HEK293 (cell line): ENCODE results near the gene ZNHIT2.

Source experiments
- CTCF ChIA-PET: fragments of 350-600 bp; formaldehyde crosslinking; extraction: SDS; loops from one replicate; lab custom pipeline; 2021; ENCODE audit warnings: antibody characterized with exemption; lab: Yijun Ruan, JAX
- POLR2A ChIA-PET: fragments of 300-600 bp; formaldehyde crosslinking; extraction: SDS; loops from one replicate; lab custom pipeline; 2020; ENCODE audit warnings: antibody characterized with exemption, inconsistent platforms; lab: Yijun Ruan, JAX
- H3K27ac ChIP-seq: fragments of 200-500 bp; sonication (Bioruptor generic); 2 replicates; pipeline ENCODE4 v1.5.1; 2014; ENCODE audit warnings: low read depth, low read length, control low read depth, inconsistent platforms; ENCODE audit errors: extremely low read depth
- H3K36me3 ChIP-seq, 2 experiments: fragments of 200-500 bp in 1 of 2; sonication (Bioruptor generic) in 1 of 2; 1 replicate in 1 of 2; 2 replicates in 1 of 2; pipeline ENCODE4 v1.5.1; 2014 to 2017; ENCODE audit warnings: inconsistent platforms in 2 of 2, low read length in 2 of 2; ENCODE audit not compliant: control insufficient read depth in 2 of 2, insufficient read depth in 1 of 2
- H3K4me1 ChIP-seq: fragments of 200-500 bp; sonication (Bioruptor generic); 2 replicates; pipeline ENCODE4 v1.5.1; 2014; ENCODE audit warnings: mild to moderate bottlenecking, low read length, inconsistent platforms; ENCODE audit not compliant: control insufficient read depth, insufficient read depth
- H3K4me3 ChIP-seq: 2 replicates; pipeline ENCODE4 v1.5.1; 2011; ENCODE audit warnings: low read depth, mild to moderate bottlenecking, control low read depth, low read length, moderate library complexity
- H3K9me3 ChIP-seq: fragments of 200-500 bp; sonication (Bioruptor generic); 2 replicates; pipeline ENCODE4 v1.5.1; 2014; ENCODE audit warnings: low read depth, low read length, inconsistent platforms; ENCODE audit not compliant: control insufficient read depth, insufficient read depth
- MYNN ChIP-seq: fragments of 450-650 bp; formaldehyde crosslinking; IDR thresholded peaks from 2 replicates; pipeline ENCODE4 v1.5.1; 2016; ENCODE audit warnings: missing biosample characterization, missing genetic modification characterization, borderline replicate concordance
- PBX3 ChIP-seq: sonication (generic); formaldehyde crosslinking; IDR thresholded peaks from 2 replicates; pipeline ENCODE4 v1.8.1; 2022; ENCODE audit warnings: mild to moderate bottlenecking, moderate library complexity, missing genetic modification reagents
- PRDM2 ChIP-seq: fragments of 450-650 bp; formaldehyde crosslinking; IDR thresholded peaks from 2 replicates; pipeline ENCODE4 v1.5.1; 2016; ENCODE audit warnings: missing biosample characterization, missing genetic modification characterization, borderline replicate concordance
- ZNF184 ChIP-seq: fragments of 450-650 bp; IDR thresholded peaks from 2 replicates; pipeline ENCODE4 v1.5.1; 2018; ENCODE audit warnings: missing biosample characterization, mild to moderate bottlenecking, missing genetic modification characterization
- ZNF19 ChIP-seq: fragments of 450-650 bp; formaldehyde crosslinking; IDR thresholded peaks from 2 replicates; pipeline ENCODE4; 2016; ENCODE audit warnings: missing biosample characterization, missing genetic modification characterization, low read depth
- ZNF239 ChIP-seq: fragments of 450-650 bp; formaldehyde crosslinking; IDR thresholded peaks from 2 replicates; pipeline ENCODE4 v1.5.1; 2016; ENCODE audit warnings: missing biosample characterization, missing genetic modification characterization
- ZNF26 ChIP-seq: fragments of 450-650 bp; formaldehyde crosslinking; IDR thresholded peaks from 2 replicates; pipeline ENCODE4 v1.5.1; 2016; ENCODE audit warnings: missing biosample characterization, missing genetic modification characterization
- ZNF350 ChIP-seq: fragments of 450-650 bp; formaldehyde crosslinking; IDR thresholded peaks from 2 replicates; pipeline ENCODE4 v1.5.0; 2017; ENCODE audit warnings: missing biosample characterization, mild to moderate bottlenecking, missing genetic modification characterization
- ZNF423 ChIP-seq: fragments of 450-650 bp; formaldehyde crosslinking; IDR thresholded peaks from 2 replicates; pipeline ENCODE4 v1.5.1; 2016; ENCODE audit warnings: missing biosample characterization, missing genetic modification characterization
- ZNF660 ChIP-seq: fragments of 450-650 bp; IDR thresholded peaks from 2 replicates; pipeline ENCODE4 v1.5.1; 2018; ENCODE audit warnings: missing biosample characterization, mild to moderate bottlenecking, missing genetic modification characterization
- ZNF747 ChIP-seq: fragments of 450-650 bp; formaldehyde crosslinking; IDR thresholded peaks from 2 replicates; pipeline ENCODE4 v1.5.1; 2016; ENCODE audit warnings: missing biosample characterization, missing genetic modification characterization
- ZSCAN16 ChIP-seq: fragments of 450-650 bp; formaldehyde crosslinking; IDR thresholded peaks from 2 replicates; pipeline ENCODE4 v1.5.1; 2016; ENCODE audit warnings: missing biosample characterization, missing genetic modification characterization
- TF ChIP-seq, protein P1 (sequence below): fragments of 450-650 bp; formaldehyde crosslinking; IDR thresholded peaks from 2 replicates; pipeline ENCODE4 v1.5.1; 2016; ENCODE audit warnings: missing biosample characterization, missing genetic modification characterization, low read depth
- TF ChIP-seq, protein P2 (sequence below): fragments of 450-650 bp; formaldehyde crosslinking; IDR thresholded peaks from 2 replicates; pipeline ENCODE4 v1.5.1; 2016; ENCODE audit warnings: missing biosample characterization, missing genetic modification characterization, borderline replicate concordance
- TF ChIP-seq, protein P3 (sequence below): fragments of 450-650 bp; formaldehyde crosslinking; IDR thresholded peaks from 2 replicates; pipeline ENCODE4 v1.5.1; 2016; ENCODE audit warnings: missing biosample characterization, missing genetic modification characterization

ZNHIT2 gene

GRCh38 chr11:65156926-65157325 is 39.4 kb upstream of the ZNHIT2 start:
- Histone ChIP-seq H3K36me3 (no peaks in the 10 kb centered on the region), H3K9me3 (no peaks in the 10 kb centered on the region), H3K4me1 (no peaks in the 10 kb centered on the region), H3K27ac (no peak overlapping the region), H3K4me3 (no peak overlapping the region)
- POLR2A ChIA-PET: no interaction called here
- TF ChIP-seq ZNF350 (tag by site-specific recombination): no peak
- TF ChIP-seq, protein P1, sequence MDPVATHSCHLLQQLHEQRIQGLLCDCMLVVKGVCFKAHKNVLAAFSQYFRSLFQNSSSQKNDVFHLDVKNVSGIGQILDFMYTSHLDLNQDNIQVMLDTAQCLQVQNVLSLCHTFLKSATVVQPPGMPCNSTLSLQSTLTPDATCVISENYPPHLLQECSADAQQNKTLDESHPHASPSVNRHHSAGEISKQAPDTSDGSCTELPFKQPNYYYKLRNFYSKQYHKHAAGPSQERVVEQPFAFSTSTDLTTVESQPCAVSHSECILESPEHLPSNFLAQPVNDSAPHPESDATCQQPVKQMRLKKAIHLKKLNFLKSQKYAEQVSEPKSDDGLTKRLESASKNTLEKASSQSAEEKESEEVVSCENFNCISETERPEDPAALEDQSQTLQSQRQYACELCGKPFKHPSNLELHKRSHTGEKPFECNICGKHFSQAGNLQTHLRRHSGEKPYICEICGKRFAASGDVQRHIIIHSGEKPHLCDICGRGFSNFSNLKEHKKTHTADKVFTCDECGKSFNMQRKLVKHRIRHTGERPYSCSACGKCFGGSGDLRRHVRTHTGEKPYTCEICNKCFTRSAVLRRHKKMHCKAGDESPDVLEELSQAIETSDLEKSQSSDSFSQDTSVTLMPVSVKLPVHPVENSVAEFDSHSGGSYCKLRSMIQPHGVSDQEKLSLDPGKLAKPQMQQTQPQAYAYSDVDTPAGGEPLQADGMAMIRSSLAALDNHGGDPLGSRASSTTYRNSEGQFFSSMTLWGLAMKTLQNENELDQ (tag by site-specific recombination): no peak
- CTCF ChIA-PET: interaction anchor here (0.7 kb wide), 1 partner anchor 803 kb away, joined by 3 read pairs; no protein-coding TSS in a partner anchor

- no peak for TF ChIP-seq MYNN (tag by site-specific recombination)
- no peak for TF ChIP-seq ZNF423 (tag by site-specific recombination)
- no peak for TF ChIP-seq ZNF184
- TF ChIP-seq ZNF747 (tag by site-specific recombination): no peak
- TF ChIP-seq PRDM2 (tag by site-specific recombination): no peak
- no peak for TF ChIP-seq ZNF660
- TF ChIP-seq, protein P2, sequence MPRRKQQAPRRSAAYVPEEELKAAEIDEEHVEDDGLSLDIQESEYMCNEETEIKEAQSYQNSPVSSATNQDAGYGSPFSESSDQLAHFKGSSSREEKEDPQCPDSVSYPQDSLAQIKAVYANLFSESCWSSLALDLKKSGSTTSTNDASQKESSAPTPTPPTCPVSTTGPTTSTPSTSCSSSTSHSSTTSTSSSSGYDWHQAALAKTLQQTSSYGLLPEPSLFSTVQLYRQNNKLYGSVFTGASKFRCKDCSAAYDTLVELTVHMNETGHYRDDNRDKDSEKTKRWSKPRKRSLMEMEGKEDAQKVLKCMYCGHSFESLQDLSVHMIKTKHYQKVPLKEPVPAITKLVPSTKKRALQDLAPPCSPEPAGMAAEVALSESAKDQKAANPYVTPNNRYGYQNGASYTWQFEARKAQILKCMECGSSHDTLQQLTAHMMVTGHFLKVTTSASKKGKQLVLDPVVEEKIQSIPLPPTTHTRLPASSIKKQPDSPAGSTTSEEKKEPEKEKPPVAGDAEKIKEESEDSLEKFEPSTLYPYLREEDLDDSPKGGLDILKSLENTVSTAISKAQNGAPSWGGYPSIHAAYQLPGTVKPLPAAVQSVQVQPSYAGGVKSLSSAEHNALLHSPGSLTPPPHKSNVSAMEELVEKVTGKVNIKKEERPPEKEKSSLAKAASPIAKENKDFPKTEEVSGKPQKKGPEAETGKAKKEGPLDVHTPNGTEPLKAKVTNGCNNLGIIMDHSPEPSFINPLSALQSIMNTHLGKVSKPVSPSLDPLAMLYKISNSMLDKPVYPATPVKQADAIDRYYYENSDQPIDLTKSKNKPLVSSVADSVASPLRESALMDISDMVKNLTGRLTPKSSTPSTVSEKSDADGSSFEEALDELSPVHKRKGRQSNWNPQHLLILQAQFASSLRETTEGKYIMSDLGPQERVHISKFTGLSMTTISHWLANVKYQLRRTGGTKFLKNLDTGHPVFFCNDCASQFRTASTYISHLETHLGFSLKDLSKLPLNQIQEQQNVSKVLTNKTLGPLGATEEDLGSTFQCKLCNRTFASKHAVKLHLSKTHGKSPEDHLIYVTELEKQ (tag by site-specific recombination): no peak
- no peak for TF ChIP-seq ZNF19 (tag by site-specific recombination)
- TF ChIP-seq ZNF26 (tag by site-specific recombination): no peak
- TF ChIP-seq ZSCAN16 (tag by site-specific recombination): no peak
- TF ChIP-seq, protein P3, sequence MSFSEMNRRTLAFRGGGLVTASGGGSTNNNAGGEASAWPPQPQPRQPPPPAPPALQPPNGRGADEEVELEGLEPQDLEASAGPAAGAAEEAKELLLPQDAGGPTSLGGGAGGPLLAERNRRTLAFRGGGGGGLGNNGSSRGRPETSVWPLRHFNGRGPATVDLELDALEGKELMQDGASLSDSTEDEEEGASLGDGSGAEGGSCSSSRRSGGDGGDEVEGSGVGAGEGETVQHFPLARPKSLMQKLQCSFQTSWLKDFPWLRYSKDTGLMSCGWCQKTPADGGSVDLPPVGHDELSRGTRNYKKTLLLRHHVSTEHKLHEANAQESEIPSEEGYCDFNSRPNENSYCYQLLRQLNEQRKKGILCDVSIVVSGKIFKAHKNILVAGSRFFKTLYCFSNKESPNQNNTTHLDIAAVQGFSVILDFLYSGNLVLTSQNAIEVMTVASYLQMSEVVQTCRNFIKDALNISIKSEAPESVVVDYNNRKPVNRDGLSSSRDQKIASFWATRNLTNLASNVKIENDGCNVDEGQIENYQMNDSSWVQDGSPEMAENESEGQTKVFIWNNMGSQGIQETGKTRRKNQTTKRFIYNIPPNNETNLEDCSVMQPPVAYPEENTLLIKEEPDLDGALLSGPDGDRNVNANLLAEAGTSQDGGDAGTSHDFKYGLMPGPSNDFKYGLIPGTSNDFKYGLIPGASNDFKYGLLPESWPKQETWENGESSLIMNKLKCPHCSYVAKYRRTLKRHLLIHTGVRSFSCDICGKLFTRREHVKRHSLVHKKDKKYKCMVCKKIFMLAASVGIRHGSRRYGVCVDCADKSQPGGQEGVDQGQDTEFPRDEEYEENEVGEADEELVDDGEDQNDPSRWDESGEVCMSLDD (tag by site-specific recombination): no peak
- no peak for TF ChIP-seq ZNF239 (tag by site-specific recombination)
- no peak for TF ChIP-seq PBX3 (CRISPR knock-in tag)
- Histone ChIP-seq H3K4me1 (no peaks in the 10 kb centered on the region), H3K4me3 (no peak overlapping the region), H3K27ac (no peak overlapping the region), H3K9me3 (no peaks in the 10 kb centered on the region), H3K36me3 (no peaks in the 10 kb centered on the region)
- POLR2A ChIA-PET: no interaction called here
- CTCF ChIA-PET: interaction anchor here (0.7 kb wide), 1 partner anchor 802 kb away, joined by 3 read pairs; no protein-coding TSS in a partner anchor
These were observed 38.8 kb upstream of the ZNHIT2 start for GRCh38 chr11:65156256-65156655.
